B cell (primary cell): ENCODE data around the gene PGM5. TPM values are rescaled to one million over a fixed set of nuclear protein-coding genes. Genes with fewer than 3 reads are reported as not detected.
"Not testable (repeated sequence)": the region's sequence is repeated elsewhere in the genome, so short reads cannot be mapped to it uniquely, and the experiment has no call there.

Experiments
- ATAC-seq: fragments of 200-7000 bp; cut with Tn5 transposase; one replicate; pipeline ENCODE4 v1.10.0; 2021; ENCODE audit warnings: low read depth, mild to moderate bottlenecking, moderate number of reproducible peaks, moderate library complexity
- CTCF ChIA-PET: fragments of 350-600 bp; sonication (Branson Sonifier 250); formaldehyde crosslinking; loops from one replicate; lab custom pipeline; 2021; ENCODE audit warnings: antibody characterized with exemption, inconsistent platforms; lab: Charles Lee
- POLR2A ChIA-PET: fragments of 350-600 bp; sonication (Branson Sonifier 250); formaldehyde crosslinking; loops from one replicate; lab custom pipeline; 2021; ENCODE audit warnings: antibody characterized with exemption; lab: Charles Lee
- DNase-seq: peaks from one replicate; pipeline ENCODE4 v3.0.0; 2013
- H2AFZ ChIP-seq: 2 replicates; pipeline ENCODE4 v1.6.1; 2012; ENCODE audit warnings: mild to moderate bottlenecking, low read depth, low read length; ENCODE audit not compliant: insufficient read depth, poor library complexity, severe bottlenecking
- H3K27ac ChIP-seq, 2 donors: 1 replicate in 1 of 2; 2 replicates in 1 of 2; pipeline ENCODE4 v1.5.1; 2012 to 2013; ENCODE audit warnings: low read length in 2 of 2, mild to moderate bottlenecking in 2 of 2, moderate library complexity in 1 of 2
- H3K27me3 ChIP-seq, 4 experiments: fragments of 200-600 bp in 1 of 4; sonication (generic) in 1 of 4; replicated peaks in 1 of 4; 1 replicate in 2 of 4; 2 replicates in 2 of 4; pipeline versions ENCODE4 v1.6.1 to v1.7.0; 2013 to 2016; ENCODE audit warnings: low read length in 3 of 4, mild to moderate bottlenecking in 2 of 4, mixed read lengths in 1 of 4, moderate library complexity in 1 of 4; ENCODE audit not compliant: insufficient read depth in 4 of 4, control insufficient read depth in 3 of 4; ENCODE audit errors: control extremely low read depth in 1 of 4
- H3K36me3 ChIP-seq, 2 experiments: replicated peaks in 1 of 2; 1 replicate in 1 of 2; 2 replicates in 1 of 2; pipeline versions ENCODE4 v1.6.1 to v1.7.1; 2013; ENCODE audit warnings: low read length in 1 of 2; ENCODE audit not compliant: insufficient read depth in 2 of 2, control insufficient read depth in 1 of 2; ENCODE audit errors: control extremely low read depth in 1 of 2, extremely low read depth in 1 of 2
- H3K4me1 ChIP-seq, 2 donors: fragments of 200-600 bp in 1 of 2; sonication (generic) in 1 of 2; 1 replicate in 1 of 2; 2 replicates in 1 of 2; pipeline versions ENCODE4 v1.5.1 to v1.6.1; 2013 to 2017; ENCODE audit warnings: low read length in 2 of 2; ENCODE audit not compliant: control insufficient read depth in 2 of 2, insufficient read depth in 2 of 2
- H3K4me2 ChIP-seq: replicated peaks from 2 replicates; pipeline ENCODE3; 2012; ENCODE audit warnings: mild to moderate bottlenecking, low read depth, low read length; ENCODE audit not compliant: poor library complexity, severe bottlenecking
- H3K4me3 ChIP-seq, 5 experiments: fragments of 200-600 bp in 1 of 5; sonication (generic) in 1 of 5; 1 replicate in 3 of 5; 2 replicates in 2 of 5; pipeline versions ENCODE4 v1.5.1 to v1.7.0; 2011 to 2016; ENCODE audit warnings: low read length in 4 of 5, mild to moderate bottlenecking in 4 of 5, low read depth in 2 of 5, control low read depth in 1 of 5, moderate library complexity in 1 of 5; ENCODE audit not compliant: insufficient read depth in 1 of 5; ENCODE audit errors: control extremely low read depth in 1 of 5, extremely low read depth in 1 of 5
- H3K79me2 ChIP-seq: fragments of 200-600 bp; sonication (generic); one replicate; pipeline ENCODE4 v1.6.0; 2016; ENCODE audit warnings: low read length; ENCODE audit not compliant: control insufficient read depth, insufficient read depth
- H3K9ac ChIP-seq: fragments of 200-600 bp; sonication (generic); 2 replicates; pipeline ENCODE4 v1.6.1; 2017; ENCODE audit warnings: mild to moderate bottlenecking, low read length, moderate library complexity
- H3K9me3 ChIP-seq, 3 donors: one replicate each; pipeline versions ENCODE4 v1.6.1 to v1.7.1; 2013; ENCODE audit warnings: low read length in 2 of 3; ENCODE audit not compliant: control insufficient read depth in 2 of 3, insufficient read depth in 1 of 3; ENCODE audit errors: control extremely low read depth in 1 of 3
- H4K20me1 ChIP-seq: 2 replicates; pipeline ENCODE4 v1.6.0; 2012; ENCODE audit warnings: mild to moderate bottlenecking, low read length; ENCODE audit not compliant: insufficient read depth, control insufficient read depth, poor library complexity, severe bottlenecking
- H3K27ac Mint-ChIP-seq: one replicate; pipeline ENCODE4 v1.8.0; 2021; ENCODE audit warnings: mixed read lengths
- H3K27me3 Mint-ChIP-seq: one replicate; pipeline ENCODE4 v1.8.0; 2021; ENCODE audit warnings: mixed read lengths
- H3K4me1 Mint-ChIP-seq: one replicate; pipeline ENCODE4 v1.8.0; 2021; ENCODE audit warnings: mixed read lengths
- H3K4me3 Mint-ChIP-seq: one replicate; pipeline ENCODE4 v1.8.0; 2021; ENCODE audit warnings: mixed read lengths
- H3K9me3 Mint-ChIP-seq: one replicate; pipeline ENCODE4 v1.8.0; 2022; ENCODE audit warnings: mixed read lengths; ENCODE audit not compliant: insufficient read depth
- WGBS: methylation state at CpG from one replicate; pipeline ENCODE4 v1.1.5; 2013; ENCODE audit warnings: missing lambda C conversion rate; ENCODE audit not compliant: insufficient coverage; 5-methylcytosine and 5-hydroxymethylcytosine counted together
- intact Hi-C: fragments of 100-400 bp; cut with micrococcal nuclease; formaldehyde crosslinking; loops from one replicate; pipeline ENCODE4 v1.10.0; 2022
- polyA plus RNA-seq: library from polyadenylated mRNA; depleted of rRNA; stranded (reverse); fragments of >200 nt; gene quantifications from 2 replicates; pipeline ENCODE4 v1.2.3, GENCODE V29; 2012
- total RNA-seq, 2 donors: library from RNA; stranded (reverse); fragments of 120-200 nt in 1 of 2; gene quantifications; 1 replicate in 1 of 2; 2 replicates in 1 of 2; pipeline versions ENCODE4 v1.2.3 to v1.2.4, GENCODE V29; 2013 to 2022

Gene PGM5
- total and polyA plus RNA-seq, 2 donors (not counting 1 experiment from before 2014, with no cell fraction given), result not detected

DNA sequence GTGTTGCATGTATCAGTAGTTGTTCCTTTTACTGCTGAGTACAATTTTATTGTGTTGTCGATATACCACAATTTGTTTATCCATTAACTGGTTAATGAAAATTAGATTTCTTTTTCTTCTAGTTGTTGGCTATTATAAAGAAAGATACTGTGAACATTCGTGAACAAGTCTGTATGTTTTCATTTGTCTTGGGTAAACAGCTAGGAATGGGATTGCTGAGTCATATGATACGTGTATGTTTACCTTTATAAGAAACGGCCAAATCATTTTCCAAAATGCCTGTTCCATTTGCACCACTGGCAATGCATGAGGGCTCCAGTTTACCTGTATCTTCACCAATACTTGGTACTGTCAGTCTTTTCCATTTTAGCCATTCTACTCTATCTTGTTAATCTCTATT, 33.1 kb downstream of the PGM5 start:
- H3K27ac Mint-ChIP-seq, DNase-seq, H3K27me3 ChIP-seq, H3K4me3 Mint-ChIP-seq, H3K27ac ChIP-seq, H3K9me3 ChIP-seq, H4K20me1 ChIP-seq, H3K4me1 Mint-ChIP-seq, H3K9ac ChIP-seq, H3K4me2 ChIP-seq, CTCF ChIA-PET, H3K36me3 ChIP-seq, H3K4me3 ChIP-seq, H3K79me2 ChIP-seq, H3K4me1 ChIP-seq, intact Hi-C loops, ATAC-seq, H2AFZ ChIP-seq, POLR2A ChIA-PET, H3K9me3 Mint-ChIP-seq: not testable (repeated sequence)
- WGBS, result no CpG with 5 or more reads among the region's 4 CpGs
- H3K27me3 Mint-ChIP-seq, result peaks cover 17% of the 10 kb centered on the region

DNA sequence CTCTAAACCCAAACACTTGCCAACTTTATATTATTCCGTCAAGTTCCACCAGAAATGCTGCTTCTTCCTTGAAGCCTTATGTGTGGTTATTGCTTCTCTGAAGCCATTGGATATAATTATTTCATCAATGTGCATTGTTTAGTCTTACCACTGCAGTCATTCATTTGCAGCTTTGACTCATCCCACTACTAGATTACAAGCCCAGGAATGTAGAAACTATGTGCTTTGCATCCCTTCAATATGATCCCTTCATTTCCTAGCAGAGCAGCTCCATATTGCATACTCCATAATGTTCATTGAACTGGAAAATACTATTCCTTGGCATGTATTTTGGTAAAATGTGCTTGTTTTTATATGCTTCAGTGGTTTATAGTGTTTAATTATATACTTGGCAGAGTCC, 34.3 kb downstream of the PGM5 start:
- H3K4me3 ChIP-seq, ATAC-seq, H3K4me2 ChIP-seq, H3K27ac ChIP-seq, POLR2A ChIA-PET, intact Hi-C loops, H3K79me2 ChIP-seq, H3K4me1 ChIP-seq, H3K4me1 Mint-ChIP-seq, DNase-seq, H2AFZ ChIP-seq, H3K9ac ChIP-seq, CTCF ChIA-PET, H3K4me3 Mint-ChIP-seq, H3K27ac Mint-ChIP-seq, H4K20me1 ChIP-seq, H3K9me3 Mint-ChIP-seq, H3K27me3 ChIP-seq, H3K9me3 ChIP-seq, H3K36me3 ChIP-seq: not testable (repeated sequence)
- peaks cover 17% of the 10 kb centered on the region for H3K27me3 Mint-ChIP-seq
- WGBS, result no CpG with 5 or more reads among the region's 1 CpG

DNA sequence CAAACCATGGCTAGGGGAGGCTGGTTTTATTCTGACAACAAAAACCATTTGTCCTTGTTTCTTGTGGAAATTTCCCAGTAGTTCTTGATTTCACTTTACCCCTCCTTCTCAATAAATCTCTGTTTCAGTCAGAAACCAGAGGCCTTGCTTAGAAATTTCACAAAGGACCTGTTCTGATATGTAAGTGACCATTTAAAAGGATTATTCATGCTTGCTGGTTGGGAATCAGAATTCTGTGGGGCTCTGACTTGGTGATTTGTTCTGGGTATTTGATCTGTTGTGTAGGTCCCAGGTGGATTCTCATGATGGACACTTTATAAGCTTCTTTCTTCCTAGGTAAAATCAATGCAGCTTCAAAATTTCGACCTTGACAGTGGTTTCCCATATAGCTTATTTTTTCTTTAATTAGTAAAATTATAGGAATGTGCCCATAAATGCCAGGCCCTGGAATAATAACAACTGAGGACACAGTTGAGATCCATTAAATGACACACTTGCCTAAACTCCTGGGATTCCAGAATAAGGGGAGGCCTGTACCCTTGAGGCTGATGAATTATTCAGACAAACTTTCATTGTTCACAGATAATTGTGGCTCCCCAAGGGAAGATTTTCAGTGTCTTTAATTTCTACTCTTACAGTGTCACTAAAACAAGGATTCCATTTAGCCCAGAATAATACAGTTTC, 40.1 kb downstream of the PGM5 start:
- POLR2A ChIA-PET, H4K20me1 ChIP-seq, H3K27ac Mint-ChIP-seq, H3K9ac ChIP-seq, H3K79me2 ChIP-seq, H3K27me3 ChIP-seq, H3K4me2 ChIP-seq, H3K9me3 Mint-ChIP-seq, H3K4me3 Mint-ChIP-seq, DNase-seq, H3K4me1 ChIP-seq, H3K27ac ChIP-seq, H3K4me1 Mint-ChIP-seq, H3K9me3 ChIP-seq, H3K4me3 ChIP-seq, H3K36me3 ChIP-seq, ATAC-seq, intact Hi-C loops, H2AFZ ChIP-seq, CTCF ChIA-PET: not testable (repeated sequence)
- WGBS, result no CpG with 5 or more reads among the region's 1 CpG
- H3K27me3 Mint-ChIP-seq, result peaks cover 14% of the 10 kb centered on the region

DNA sequence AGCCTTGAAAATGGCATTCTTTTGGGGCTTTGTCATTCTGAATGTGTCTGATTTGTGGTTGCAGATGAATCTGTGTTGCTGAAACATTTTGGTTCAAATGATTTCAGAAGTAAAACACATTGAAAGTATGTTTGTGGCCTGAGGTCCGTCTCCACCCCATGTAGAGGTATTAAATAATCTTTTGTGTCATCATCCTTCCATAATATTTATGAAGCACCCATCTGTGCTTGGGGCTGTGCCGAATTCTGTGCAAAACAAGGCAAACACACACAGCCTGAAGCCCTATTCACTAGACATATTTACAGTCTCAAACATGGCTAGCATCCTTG, 40.6 kb downstream of the PGM5 start:
- H3K9me3 ChIP-seq, ATAC-seq, H3K9me3 Mint-ChIP-seq, CTCF ChIA-PET, intact Hi-C loops, H3K4me1 Mint-ChIP-seq, H3K4me2 ChIP-seq, H3K36me3 ChIP-seq, H4K20me1 ChIP-seq, H3K4me3 Mint-ChIP-seq, H3K4me1 ChIP-seq, H3K79me2 ChIP-seq, H3K9ac ChIP-seq, DNase-seq, POLR2A ChIA-PET, H3K27me3 ChIP-seq, H2AFZ ChIP-seq, H3K4me3 ChIP-seq, H3K27ac Mint-ChIP-seq, H3K27ac ChIP-seq: not testable (repeated sequence)
- no CpG with 5 or more reads among the region's 2 CpGs for WGBS
- H3K27me3 Mint-ChIP-seq, result peaks cover 14% of the 10 kb centered on the region
